GM12875 (cell line): ENCODE data around the gene IRF1.
A peak's percentile ranks its signal among the peaks of the same experiment; 100 is the strongest.
"Not testable (repeated sequence)": the region's sequence is repeated elsewhere in the genome, so short reads cannot be mapped to it uniquely, and the experiment has no call there.

Experiments used
- H3K4me3 ChIP-seq: one replicate; pipeline ENCODE4 v1.5.1; 2011; ENCODE audit warnings: low read depth, low read length, control low read depth
- CTCF ChIP-seq: IDR thresholded peaks from 2 replicates; pipeline ENCODE4 v1.5.1; 2011; ENCODE audit warnings: low read depth, mild to moderate bottlenecking, control low read depth, inconsistent platforms, low read length, moderate library complexity, borderline replicate concordance; ENCODE audit not compliant: insufficient read depth

Gene IRF1

GRCh38 chr5:132526974-132527564 is 36.5 kb upstream of the IRF1 start:
- TF ChIP-seq CTCF = no peak
- H3K4me3 ChIP-seq = no peak overlapping the region

GRCh38 chr5:132526290-132526973 is 35.9 kb upstream of the IRF1 start:
- TF ChIP-seq CTCF = peak; percentile 71
- H3K4me3 ChIP-seq = no peak overlapping the region

GRCh38 chr5:132525299-132525724 is 34.7 kb upstream of the IRF1 start:
- TF ChIP-seq CTCF = no peak
- no peak overlapping the region for H3K4me3 ChIP-seq

- H3K4me3 ChIP-seq = not testable (repeated sequence)
Measured at GRCh38 chr5:132524877-132525276, 34.3 kb upstream of the IRF1 start.

- H3K4me3 ChIP-seq = not testable (repeated sequence)
Measured at GRCh38 chr5:132522067-132522466, 31.5 kb upstream of the IRF1 start.

- not testable (repeated sequence) for H3K4me3 ChIP-seq
Measured at GRCh38 chr5:132513618-132514336, 23.2 kb upstream of the IRF1 start.

- no peak overlapping the region for H3K4me3 ChIP-seq
- TF ChIP-seq CTCF = no peak
Measured at GRCh38 chr5:132510076-132510475, 19.5 kb upstream of the IRF1 start.

GRCh38 chr5:132506094-132506692 is 15.6 kb upstream of the IRF1 start:
- peak; percentile 73 for TF ChIP-seq CTCF
- no peak overlapping the region for H3K4me3 ChIP-seq
